Adrenal gland (tissue), 5 donors: ENCODE data around the gene PARP6.

Experiments
- CTCF ChIP-seq, 6 experiments: fragments of 450-650 bp in 4 of 6; fragments of 200-600 bp in 2 of 6; sonication (generic) in 1 of 6; IDR thresholded peaks; 1 replicate in 5 of 6; 2 replicates in 1 of 6; pipeline versions ENCODE4 v1.5.1 to v1.8.0; 2016 to 2021; ENCODE audit warnings: antibody characterized with exemption in 6 of 6, mild to moderate bottlenecking in 2 of 6, moderate library complexity in 1 of 6
- POLR2A ChIP-seq, 2 donors: fragments of 450-650 bp; IDR thresholded peaks; one replicate each; pipeline ENCODE4 v1.6.1; 2017; ENCODE audit warnings: antibody characterized with exemption in 2 of 2, mild to moderate bottlenecking in 2 of 2, moderate library complexity in 1 of 2
- donor health status: DM: no; HTN: no; CAD: no.

DNA sequence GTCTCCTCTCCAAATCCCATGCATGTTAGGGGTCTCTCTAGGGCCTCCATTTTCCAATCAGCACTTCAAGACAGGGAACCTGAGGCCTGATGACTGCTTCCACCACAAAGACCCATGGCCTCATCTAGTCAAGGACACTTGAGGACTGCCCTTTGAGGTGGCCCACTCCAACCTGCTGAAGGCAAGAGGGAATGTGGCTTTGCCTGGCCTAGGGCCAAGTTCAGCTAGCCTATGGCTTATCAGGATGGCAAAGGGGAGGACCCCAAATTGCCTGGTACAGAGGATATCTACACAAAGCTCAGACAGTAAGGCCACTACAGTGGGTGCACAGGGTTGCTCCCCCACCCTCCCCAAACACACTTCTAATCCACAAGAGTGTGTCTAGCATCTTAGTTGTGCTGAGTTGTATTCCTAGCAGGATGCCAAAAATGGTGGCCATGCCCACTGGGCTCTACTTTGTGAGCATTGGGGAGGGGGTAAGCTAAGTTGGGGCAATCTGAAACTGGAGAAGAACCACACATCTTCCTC, 64.7 kb downstream of the PARP6 start:
- TF ChIP-seq CTCF (IDR thresholded peaks at IDR 0.05) (no peak), POLR2A (IDR thresholded peaks at IDR 0.05) (no peak)
